Measurements from ENCODE around the gene LGALS3.

GRCh38 chr14:55126932-55127459, 2.1 kb upstream of the LGALS3 start:
- TF ChIP-seq POLR2A (IDR thresholded peaks at IDR 0.05) (no peak), CTCF (IDR thresholded peaks at IDR 0.05) (no peak), POLR2AphosphoS5 (IDR thresholded peaks at IDR 0.05) (no peak), EP300 (IDR thresholded peaks at IDR 0.05) (no peak)
